Activated CD4-positive, alpha-beta T cell treated with anti-CD3 and anti-CD28 coated beads for 4 hours (primary cell): ENCODE data around the gene TMEM232.
A peak's percentile ranks its signal among the peaks of the same experiment; 100 is the strongest.
"Not testable (repeated sequence)": the region's sequence is repeated elsewhere in the genome, so short reads cannot be mapped to it uniquely, and the experiment has no call there.

Experiments used
- DNase-seq, 2 donors: peaks; one replicate each; pipeline ENCODE4 v3.0.0-alpha.2; 2020

Gene TMEM232

GRCh38 chr5:110726249-110727024 lies at the start of gene TMEM232:
TSS of gene TMEM232 (minus strand) at chr5:110726671. CDS start at chr5:110667352, 59,319 bp downstream.
- peak; percentile 75 to 76 for DNase-seq

- DNase-seq = no peak
Observed at GRCh38 chr5:110770286-110770685, 43.8 kb upstream of the TMEM232 start.

GRCh38 chr5:110769000-110769681 lies 42.7 kb upstream of the TMEM232 start:
- no peak for DNase-seq

- DNase-seq = no peak
Observed at GRCh38 chr5:110768138-110768860, 41.8 kb upstream of the TMEM232 start.

GRCh38 chr5:110760158-110760557 lies 33.7 kb upstream of the TMEM232 start:
- DNase-seq = no peak

GRCh38 chr5:110757118-110757729 lies 30.8 kb upstream of the TMEM232 start:
- DNase-seq = peak in 1 of 2 donors; percentile 27

- DNase-seq = no peak
Observed at GRCh38 chr5:110754181-110754580, 27.7 kb upstream of the TMEM232 start.

GRCh38 chr5:110753600-110753999 lies 27.1 kb upstream of the TMEM232 start:
- DNase-seq = no peak

- DNase-seq = no peak
Observed at GRCh38 chr5:110752953-110753352, 26.5 kb upstream of the TMEM232 start.

GRCh38 chr5:110751902-110752762 lies 25.7 kb upstream of the TMEM232 start:
- DNase-seq = peak; percentile 12 to 15

GRCh38 chr5:110738812-110739651 lies 12.6 kb upstream of the TMEM232 start, which contains the start of gene SLC25A46:
TSS of gene SLC25A46 (plus strand) at chr5:110739007. CDS start at chr5:110739120, 113 bp downstream.
- peak; percentile 84 for DNase-seq

- no peak for DNase-seq
Observed at GRCh38 chr5:110738503-110738811, 12.0 kb upstream of the TMEM232 start.

GRCh38 chr5:110736753-110737152 lies 10.3 kb upstream of the TMEM232 start:
- DNase-seq = no peak

- no peak for DNase-seq
Observed at GRCh38 chr5:110735556-110735955, 9.1 kb upstream of the TMEM232 start.

- no peak for DNase-seq
Observed at GRCh38 chr5:110734101-110734500, 7.6 kb upstream of the TMEM232 start.

- not testable (repeated sequence) for DNase-seq
Observed at GRCh38 chr5:110731499-110731898, 5.0 kb upstream of the TMEM232 start.

GRCh38 chr5:110727025-110727314 lies 499 bp upstream of the TMEM232 start:
- no peak for DNase-seq

- no peak for DNase-seq
Observed at GRCh38 chr5:110718311-110718710, 8.2 kb downstream of the TMEM232 start.

- DNase-seq = no peak
Observed at GRCh38 chr5:110716247-110717245, 9.9 kb downstream of the TMEM232 start.

- no peak for DNase-seq
Observed at GRCh38 chr5:110707260-110707844, 19.1 kb downstream of the TMEM232 start.
